Progenitor cell of endocrine pancreas (in vitro differentiated cells): ENCODE data around the gene RGL3. TPM values are rescaled to one million over a fixed set of nuclear protein-coding genes. Genes with fewer than 3 reads are reported as not detected.
"Not testable (repeated sequence)": the region's sequence is repeated elsewhere in the genome, so short reads cannot be mapped to it uniquely, and the experiment has no call there.

Source experiments
- DNase-seq: peaks from one replicate; pipeline ENCODE4 v3.0.0; 2021; ENCODE audit warnings: low spot score; ENCODE audit not compliant: unreplicated experiment
- H3K27ac Mint-ChIP-seq: 2 replicates; pipeline ENCODE4 v1.8.0; 2021; ENCODE audit warnings: mild to moderate bottlenecking, moderate library complexity, mixed read lengths
- H3K27me3 Mint-ChIP-seq: 2 replicates; pipeline ENCODE4 v1.8.0; 2021; ENCODE audit warnings: mixed read lengths
- H3K36me3 Mint-ChIP-seq: 2 replicates; pipeline ENCODE4 v1.8.0; 2022; ENCODE audit warnings: mixed read lengths; ENCODE audit not compliant: insufficient read depth
- H3K4me1 Mint-ChIP-seq: 2 replicates; pipeline ENCODE4 v1.8.0; 2021; ENCODE audit warnings: low read depth, mixed read lengths
- H3K4me3 Mint-ChIP-seq: 2 replicates; pipeline ENCODE4 v1.8.0; 2021; ENCODE audit warnings: low read depth, mild to moderate bottlenecking, moderate library complexity, mixed read lengths
- H3K9me3 Mint-ChIP-seq: 2 replicates; pipeline ENCODE4 v1.8.0; 2021; ENCODE audit warnings: low read depth, mixed read lengths
- total RNA-seq: library from RNA; stranded (reverse); gene quantifications from 2 replicates; pipeline ENCODE4 v1.2.1, GENCODE V29; 2021
- TF ChIP-seq, protein P1 (sequence below): fragments of 200-600 bp; sonication (generic); IDR thresholded peaks from one replicate; pipeline ENCODE4 v1.5.0; 2021; ENCODE audit warnings: antibody characterized with exemption, mild to moderate bottlenecking; ENCODE audit not compliant: unreplicated experiment

RGL3 gene
- total RNA-seq, 1 donor from 2014 or later, result 284 TPM

DNA sequence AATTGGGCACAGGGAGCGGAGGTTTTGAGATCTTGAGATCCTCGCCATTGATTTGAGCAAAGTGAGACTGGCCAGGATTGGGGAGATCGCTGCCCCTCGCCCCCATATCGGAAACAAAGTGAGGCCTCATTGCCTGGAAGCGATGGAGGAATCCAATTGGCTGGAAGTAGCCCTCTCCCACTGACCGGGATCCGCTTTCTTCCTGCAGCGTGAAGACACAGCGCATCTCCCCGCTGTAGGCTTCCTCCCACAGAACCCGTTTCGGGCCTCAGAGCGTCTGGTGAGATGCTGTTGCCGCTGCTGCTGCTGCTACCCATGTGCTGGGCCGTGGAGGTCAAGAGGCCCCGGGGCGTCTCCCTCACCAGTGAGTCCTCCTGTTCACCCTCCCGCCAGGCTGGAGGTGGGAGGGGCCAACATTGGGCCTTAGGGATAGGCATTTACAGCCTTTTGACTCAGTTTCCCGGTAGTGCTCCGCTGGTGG is 16.8 kb upstream of the RGL3 start:
- H3K27me3 Mint-ChIP-seq, result no peaks in the 10 kb centered on the region
- no peak for DNase-seq
- H3K27ac Mint-ChIP-seq, result peak overlapping the region; percentile 98
- peak overlapping the region; percentile 95 for H3K4me3 Mint-ChIP-seq
- no peaks in the 10 kb centered on the region for H3K9me3 Mint-ChIP-seq
- TF ChIP-seq, protein P1, sequence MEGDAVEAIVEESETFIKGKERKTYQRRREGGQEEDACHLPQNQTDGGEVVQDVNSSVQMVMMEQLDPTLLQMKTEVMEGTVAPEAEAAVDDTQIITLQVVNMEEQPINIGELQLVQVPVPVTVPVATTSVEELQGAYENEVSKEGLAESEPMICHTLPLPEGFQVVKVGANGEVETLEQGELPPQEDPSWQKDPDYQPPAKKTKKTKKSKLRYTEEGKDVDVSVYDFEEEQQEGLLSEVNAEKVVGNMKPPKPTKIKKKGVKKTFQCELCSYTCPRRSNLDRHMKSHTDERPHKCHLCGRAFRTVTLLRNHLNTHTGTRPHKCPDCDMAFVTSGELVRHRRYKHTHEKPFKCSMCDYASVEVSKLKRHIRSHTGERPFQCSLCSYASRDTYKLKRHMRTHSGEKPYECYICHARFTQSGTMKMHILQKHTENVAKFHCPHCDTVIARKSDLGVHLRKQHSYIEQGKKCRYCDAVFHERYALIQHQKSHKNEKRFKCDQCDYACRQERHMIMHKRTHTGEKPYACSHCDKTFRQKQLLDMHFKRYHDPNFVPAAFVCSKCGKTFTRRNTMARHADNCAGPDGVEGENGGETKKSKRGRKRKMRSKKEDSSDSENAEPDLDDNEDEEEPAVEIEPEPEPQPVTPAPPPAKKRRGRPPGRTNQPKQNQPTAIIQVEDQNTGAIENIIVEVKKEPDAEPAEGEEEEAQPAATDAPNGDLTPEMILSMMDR, result no peak
- peaks cover 11% of the 10 kb centered on the region for H3K36me3 Mint-ChIP-seq
- H3K4me1 Mint-ChIP-seq, result peaks cover 10% of the 10 kb centered on the region

DNA sequence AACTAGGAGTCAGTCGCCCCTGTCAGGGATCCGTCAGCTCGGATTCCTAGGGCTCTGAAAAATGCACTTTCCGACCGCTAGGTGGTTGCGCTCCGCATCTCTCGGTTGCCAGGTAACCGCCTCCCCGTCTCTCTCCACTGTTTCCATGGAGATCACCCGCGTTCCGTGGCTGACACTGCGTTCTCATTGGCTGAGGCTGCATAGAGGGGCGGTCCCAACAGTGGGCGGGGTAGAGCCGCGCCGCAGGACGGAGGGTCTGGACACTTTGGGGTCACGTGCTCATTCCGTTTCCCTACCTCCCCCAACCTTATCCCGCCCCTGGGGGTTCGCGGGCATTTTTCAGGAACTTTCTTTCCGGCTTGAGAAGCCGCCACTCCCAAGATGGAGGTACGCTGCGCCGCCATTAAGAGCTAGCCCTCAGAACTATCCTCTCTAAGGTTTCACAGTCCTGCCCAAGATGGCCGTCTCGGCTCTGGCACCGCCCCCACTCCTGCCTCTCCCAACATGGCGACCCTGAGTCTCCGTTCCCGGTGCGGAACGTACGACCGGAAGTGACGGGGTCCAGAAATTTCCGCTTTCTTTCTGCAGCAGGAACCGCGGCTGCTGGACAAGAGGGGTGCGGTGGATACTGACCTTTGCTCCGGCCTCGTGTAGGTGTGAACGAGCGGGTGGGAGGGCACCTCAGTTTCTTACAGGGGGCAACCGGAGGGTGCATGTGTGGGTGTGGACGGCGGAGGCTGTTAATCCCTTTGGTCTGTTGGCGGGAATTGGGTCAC is 16.1 kb upstream of the RGL3 start, which contains the start of the genes ODAD3 and PRKCSH:
Gene ODAD3 (minus strand): TSS at position 65 of the 776 bp plus-strand sequence. CDS start 105 bp downstream, outside the sequence.
Gene PRKCSH (plus strand): TSS at position 579 of the 776 bp plus-strand sequence. CDS start 483 bp downstream, outside the sequence.
- H3K27me3 Mint-ChIP-seq, result no peaks in the 10 kb centered on the region
- peaks cover 10% of the 10 kb centered on the region for H3K4me1 Mint-ChIP-seq
- no peaks in the 10 kb centered on the region for H3K9me3 Mint-ChIP-seq
- H3K27ac Mint-ChIP-seq, result peak within 1 kb of the TSS; percentile 98
- H3K36me3 Mint-ChIP-seq, result peaks cover 8% of the 10 kb centered on the region
- TF ChIP-seq, protein P1, result peak; percentile 92
- peak within 1 kb of the TSS; percentile 95 for H3K4me3 Mint-ChIP-seq
- peak; percentile 98 for DNase-seq

DNA sequence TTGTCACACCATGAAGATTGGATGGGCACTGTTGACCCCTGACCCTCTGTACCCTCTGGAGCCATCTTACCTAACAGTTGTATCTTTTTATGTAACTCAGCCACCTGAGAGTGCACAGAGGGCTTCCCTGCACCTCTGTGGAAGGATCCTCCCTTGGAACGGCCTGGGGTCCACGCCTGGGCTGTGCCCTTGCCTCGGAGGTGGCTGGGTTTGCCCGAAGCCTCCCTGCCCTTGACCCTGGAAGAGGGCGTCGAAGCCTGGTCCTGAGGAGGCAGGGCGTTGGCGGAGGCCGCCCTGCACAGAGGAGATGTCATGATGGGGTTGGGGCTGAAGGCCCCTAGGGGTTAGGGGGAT is 15.6 kb upstream of the RGL3 start:
- Mint-ChIP-seq H3K27ac (peak overlapping the region; percentile 87), H3K27me3 (no peaks in the 10 kb centered on the region), H3K9me3 (no peaks in the 10 kb centered on the region), H3K4me1 (peaks cover 10% of the 10 kb centered on the region), H3K4me3 (peak overlapping the region; percentile 95), H3K36me3 (peaks cover 8% of the 10 kb centered on the region)
- DNase-seq, result no peak
- TF ChIP-seq, protein P1, result no peak

DNA sequence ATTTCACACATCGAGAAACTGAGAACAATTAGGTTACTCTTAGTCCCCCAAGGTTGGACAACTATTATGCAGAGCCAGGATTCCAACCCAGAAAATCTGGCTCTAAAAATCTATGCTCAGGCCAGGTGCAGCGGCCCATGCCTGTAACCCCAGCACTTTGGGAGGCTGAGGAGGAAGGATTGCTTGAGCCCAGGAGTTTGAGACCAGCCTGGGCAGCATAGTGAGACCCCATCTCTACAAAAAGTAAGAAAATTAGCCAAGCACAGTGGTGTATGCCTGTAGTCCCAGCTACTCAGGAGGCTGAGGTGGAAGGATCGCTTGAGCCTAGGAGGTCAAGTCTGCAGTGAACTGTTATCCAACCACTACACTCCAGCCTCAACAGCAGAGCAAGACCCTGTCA is 14.4 kb upstream of the RGL3 start:
- DNase-seq, H3K9me3 Mint-ChIP-seq, H3K4me3 Mint-ChIP-seq, H3K36me3 Mint-ChIP-seq, H3K27ac Mint-ChIP-seq, H3K27me3 Mint-ChIP-seq: not testable (repeated sequence)
- H3K4me1 Mint-ChIP-seq, result peaks cover 10% of the 10 kb centered on the region

DNA sequence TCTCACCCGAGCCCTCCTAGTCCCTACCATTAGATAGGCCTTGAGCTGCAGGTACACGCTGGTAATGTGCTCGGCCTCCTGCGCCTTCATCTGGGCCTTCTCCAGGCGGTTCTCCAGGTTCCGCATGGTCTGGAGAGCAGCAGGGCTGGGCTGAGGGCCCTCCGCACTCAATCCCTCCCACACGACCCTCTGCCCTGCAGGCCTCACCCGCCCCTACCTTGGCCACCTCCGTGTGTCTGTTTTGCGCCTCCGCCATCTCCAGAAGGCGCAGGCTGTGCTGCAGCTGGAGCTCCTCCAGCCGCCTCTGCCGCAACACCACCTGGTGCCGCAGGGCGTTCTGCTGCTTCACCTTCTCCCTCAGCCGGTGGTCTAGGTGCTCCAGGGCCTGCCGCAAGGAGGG is 7.5 kb upstream of the RGL3 start:
- H3K36me3 Mint-ChIP-seq, result no peaks in the 10 kb centered on the region
- no peak overlapping the region for H3K4me3 Mint-ChIP-seq
- DNase-seq, result no peak
- no peaks in the 10 kb centered on the region for H3K4me1 Mint-ChIP-seq
- H3K9me3 Mint-ChIP-seq, result no peaks in the 10 kb centered on the region
- TF ChIP-seq, protein P1, result no peak
- H3K27me3 Mint-ChIP-seq, result peaks cover 21% of the 10 kb centered on the region
- H3K27ac Mint-ChIP-seq, result no peak overlapping the region
